NCI-H1417 treated with DMSO at 0.1 percent for 48 hours (cell line): Measurements from ENCODE around the gene CYB561D2.

ENCODE experiments used
- DNase-seq: peaks from one replicate; lab custom pipeline; 2025; lab: John Stamatoyannopoulos, UW

Gene CYB561D2

DNA sequence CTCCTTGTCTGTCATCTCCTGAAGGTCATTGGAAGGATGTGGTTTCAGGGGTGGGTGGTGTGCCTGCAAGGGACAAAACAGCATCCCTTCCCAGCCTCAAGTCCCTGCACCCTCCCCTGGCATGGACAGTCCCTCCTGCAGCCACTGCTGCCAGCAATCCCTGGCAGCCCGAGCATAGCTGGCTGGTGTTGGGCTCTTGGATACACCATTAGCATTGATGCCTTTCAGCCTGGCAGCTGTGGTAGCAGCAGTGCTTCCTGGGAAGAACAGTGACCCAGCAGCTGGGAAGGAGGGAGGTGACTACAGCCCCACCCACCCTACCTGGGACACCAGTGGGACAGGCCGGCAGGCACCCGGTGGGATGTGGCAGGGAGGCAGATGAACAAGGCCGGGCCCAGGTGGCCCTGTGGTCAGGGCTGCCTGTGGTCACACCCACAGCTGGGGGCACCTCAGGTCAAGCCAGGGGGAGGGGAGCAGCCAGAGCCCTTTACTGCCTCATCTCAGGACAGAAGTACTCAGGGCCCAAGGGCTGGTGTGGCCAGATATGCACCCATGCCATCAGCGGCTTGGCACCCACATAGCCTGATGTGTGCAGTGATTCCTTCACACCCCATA is 41.5 kb downstream of the CYB561D2 start:
- no peak for DNase-seq

DNA sequence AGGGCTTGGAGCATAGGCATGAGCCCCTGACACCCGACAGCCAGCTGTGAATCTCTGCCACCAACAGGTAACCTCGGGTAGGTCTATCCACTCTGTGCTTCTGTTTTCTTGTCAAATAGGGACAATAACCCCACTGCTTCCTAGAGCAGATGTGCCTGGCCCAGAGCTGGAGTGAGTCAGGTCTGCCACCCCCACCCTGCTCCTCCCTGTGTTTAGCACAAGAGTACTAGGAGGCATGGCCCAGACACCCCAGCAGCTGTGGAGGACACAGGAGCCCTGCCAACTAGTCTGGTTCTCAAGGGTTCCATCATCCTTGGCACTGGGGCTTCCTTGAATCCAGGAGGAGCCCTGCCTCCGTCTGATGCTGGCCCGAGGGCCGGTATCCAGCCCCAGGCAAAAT is 42.4 kb downstream of the CYB561D2 start:
- DNase-seq, result no peak

DNA sequence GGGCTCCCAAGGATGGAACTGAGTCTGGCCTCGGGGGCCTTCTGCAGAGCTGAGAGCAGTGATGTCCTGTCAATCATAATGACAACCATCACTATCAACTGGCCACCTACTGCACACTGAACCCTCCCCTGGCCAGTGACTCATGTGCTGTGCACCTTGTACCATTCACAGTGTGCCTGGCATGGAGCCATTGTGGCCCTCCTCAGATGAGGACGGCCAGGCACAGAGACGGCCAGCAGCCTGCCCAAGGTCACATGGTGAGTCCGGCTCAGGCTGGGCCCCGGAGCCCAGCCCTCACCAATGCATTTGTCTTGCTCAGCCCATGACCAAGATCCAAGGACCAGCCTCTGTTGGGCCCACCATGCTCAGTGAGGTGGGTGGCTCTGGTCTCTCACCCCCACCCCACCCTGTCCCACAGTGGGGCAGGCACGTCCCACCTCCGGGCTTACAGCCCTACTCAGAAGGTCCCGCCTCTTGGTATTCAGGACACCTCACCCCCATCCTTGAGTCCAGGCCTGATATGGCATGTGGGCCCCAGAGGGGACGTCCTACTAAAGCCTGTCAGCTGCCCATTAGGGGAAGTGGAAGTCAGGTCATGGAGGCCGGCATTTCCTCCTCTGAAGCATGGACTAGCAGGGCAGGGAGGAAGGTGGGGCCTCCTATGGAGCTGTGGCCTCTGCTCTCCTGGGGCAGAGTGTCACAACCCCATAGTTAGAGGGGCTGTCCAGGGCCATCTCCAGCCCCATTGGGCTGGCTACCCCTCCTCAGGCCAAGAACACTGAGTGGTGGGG is 44.6 kb downstream of the CYB561D2 start:
- no peak for DNase-seq

DNA sequence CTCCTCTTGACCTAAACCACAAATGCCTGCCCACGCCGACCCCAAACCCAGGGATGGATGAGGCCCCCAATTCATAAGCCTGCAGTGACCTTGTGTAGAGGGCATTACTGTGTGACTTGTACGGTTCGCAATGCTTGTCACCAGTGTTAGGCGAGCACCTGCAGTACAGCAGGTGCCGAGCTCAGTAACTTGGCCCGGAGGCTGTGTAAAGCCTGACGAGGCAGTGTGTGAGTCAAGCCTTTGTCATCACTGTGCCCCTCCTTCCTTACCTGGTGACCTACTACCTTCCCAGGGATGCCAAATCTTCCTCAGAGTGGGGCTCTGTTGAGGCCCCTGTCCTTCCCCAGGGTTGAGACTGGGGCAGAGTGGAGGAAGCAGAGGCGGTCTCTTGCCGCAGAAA is 45.8 kb downstream of the CYB561D2 start:
- DNase-seq, result no peak

DNA sequence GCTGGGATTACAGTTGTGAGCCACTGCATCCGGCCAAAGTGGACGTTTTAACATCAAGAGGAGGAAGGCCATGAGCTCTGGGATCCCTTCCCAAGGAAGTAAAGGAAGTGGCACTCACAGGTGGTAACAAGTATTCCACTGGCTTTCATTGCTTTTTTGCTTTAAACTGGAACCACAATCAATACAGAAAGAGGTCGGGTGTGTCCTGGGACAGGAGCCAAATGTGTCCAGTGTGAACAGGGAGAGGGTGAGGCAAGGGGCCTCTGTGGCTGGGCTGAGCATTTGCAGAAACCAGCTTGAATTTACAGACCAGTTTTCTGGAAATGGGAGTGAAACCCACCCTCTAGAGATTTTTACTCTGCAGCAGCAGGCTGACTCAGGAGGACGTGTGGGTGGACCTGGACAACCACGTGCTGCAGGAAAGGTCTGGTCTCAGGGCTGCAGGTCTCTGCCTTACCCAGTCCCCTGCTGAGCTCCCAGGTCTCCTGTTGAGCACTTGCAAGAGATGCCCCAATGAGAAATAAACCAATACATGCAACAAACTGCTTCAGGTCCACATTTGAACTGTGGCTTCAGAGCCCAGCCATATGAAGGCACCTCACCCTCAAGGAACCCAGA is 51.4 kb downstream of the CYB561D2 start:
- no peak for DNase-seq
